ENCODE data around the gene GARRE1. TPM values are rescaled to one million over a fixed set of nuclear protein-coding genes. Genes with fewer than 3 reads are reported as not detected.

Gene GARRE1
- total and polyA plus RNA-seq, 2 of the 8 experiments (the other 6 are each of a cell fraction or from before 2014, with no cell fraction given), result 16.4 to 23.1 TPM

DNA sequence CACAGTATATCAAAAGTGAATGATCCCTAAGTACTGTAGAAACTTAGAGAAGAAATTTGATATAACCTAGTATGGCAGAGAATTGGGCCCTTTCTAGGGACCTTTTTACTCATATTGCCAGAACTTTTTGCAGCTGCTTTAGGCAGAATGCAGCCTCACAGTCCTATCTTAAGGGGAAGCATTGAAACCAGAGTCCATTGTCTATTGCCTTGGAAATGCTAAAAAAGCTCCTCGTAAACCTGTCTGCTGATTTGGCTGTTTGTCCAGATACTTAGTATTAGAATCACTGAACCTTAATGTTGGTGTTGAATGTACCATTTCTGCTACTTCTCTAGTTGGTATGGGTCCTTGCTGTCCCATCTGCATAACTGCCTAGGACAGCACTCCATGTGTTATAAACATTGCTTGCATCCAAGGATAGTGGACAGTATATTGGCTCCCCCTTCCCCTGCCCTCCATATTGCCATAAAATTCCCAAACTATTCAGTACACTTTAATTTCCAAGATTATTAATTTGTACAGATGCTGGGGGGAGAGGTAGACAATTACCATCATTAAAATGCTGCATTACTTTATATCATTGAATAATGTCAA lies 46.0 kb upstream of the GARRE1 start:
- H3K4me1 ChIP-seq (replicated peaks in 1 of 4; ENCODE audit: control insufficient read depth in 3 of 4, insufficient read depth in 4 of 4, low read length in 3 of 4), result no peaks in the 10 kb centered on the region
- no peak overlapping the region for H3K18ac ChIP-seq (ENCODE audit: extremely low read depth, low read length)
- no peak overlapping the region for H4K5ac ChIP-seq (ENCODE audit: insufficient read length, low read depth, low read length)
- 100% methylated on average over 1 of the region's 1 CpG; no CpG with 5 or more reads in 1 of the 2 experiments for WGBS, 2 experiments (ENCODE audit: extremely low coverage in 1 of 2, insufficient coverage in 1 of 2, insufficient read length in 1 of 2, insufficient replicate concordance in 2 of 2, low coverage in 1 of 2, low lambda C conversion rate in 2 of 2, missing lambda C conversion rate in 1 of 2)
- H2BK15ac ChIP-seq (ENCODE audit: low read length), result no peak overlapping the region
- DNase-seq (ENCODE audit: low read depth in 1 of 2, low spot score in 2 of 2) (no peak), FAIRE-seq (no peak)
- H2BK120ac ChIP-seq (replicated peaks; ENCODE audit: low read depth, low read length), result no peak overlapping the region
- no peaks in the 10 kb centered on the region for H3K79me2 ChIP-seq (ENCODE audit: control insufficient read depth in 1 of 2, insufficient read depth in 2 of 2, low read length in 2 of 2)
- H3K4me3 ChIP-seq (ENCODE audit: extremely low read depth in 1 of 4, insufficient read depth in 2 of 4, low read depth in 3 of 4, low read length in 4 of 4), result no peak overlapping the region
- H3K27me3 ChIP-seq (replicated peaks in 1 of 4; ENCODE audit: control insufficient read depth in 3 of 4, extremely low read depth in 1 of 4, insufficient read depth in 3 of 4, low read length in 3 of 4), result no peaks in the 10 kb centered on the region
- H3K27ac ChIP-seq (ENCODE audit: low read depth, low read length), result no peak overlapping the region
- no peak overlapping the region for H4K91ac ChIP-seq (replicated peaks; ENCODE audit: insufficient read length, low read length)
- no peaks in the 10 kb centered on the region for H3K9me3 ChIP-seq (ENCODE audit: insufficient read depth in 2 of 2, low read depth in 1 of 2, low read length in 1 of 2)
- no peak overlapping the region for H2AFZ ChIP-seq (ENCODE audit: low read length)
- peaks cover 3 to 52% (median 13%) of the 10 kb centered on the region in 4 experiments for H3K36me3 ChIP-seq (ENCODE audit: control insufficient read depth in 2 of 4, insufficient read depth in 4 of 4, low read length in 3 of 4)
- no peak overlapping the region for H3K14ac ChIP-seq (ENCODE audit: insufficient read length)
- TF ChIP-seq, protein P1, sequence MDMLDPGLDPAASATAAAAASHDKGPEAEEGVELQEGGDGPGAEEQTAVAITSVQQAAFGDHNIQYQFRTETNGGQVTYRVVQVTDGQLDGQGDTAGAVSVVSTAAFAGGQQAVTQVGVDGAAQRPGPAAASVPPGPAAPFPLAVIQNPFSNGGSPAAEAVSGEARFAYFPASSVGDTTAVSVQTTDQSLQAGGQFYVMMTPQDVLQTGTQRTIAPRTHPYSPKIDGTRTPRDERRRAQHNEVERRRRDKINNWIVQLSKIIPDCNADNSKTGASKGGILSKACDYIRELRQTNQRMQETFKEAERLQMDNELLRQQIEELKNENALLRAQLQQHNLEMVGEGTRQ (IDR thresholded peaks at IDR 0.05; ENCODE audit: low read length), result no peak
- TF ChIP-seq SIX5 (IDR thresholded peaks at IDR 0.05; ENCODE audit: low read depth, low read length), result no peak
- no peak for TF ChIP-seq POU5F1 (IDR thresholded peaks at IDR 0.05; ENCODE audit: low read depth, low read length)
- H4K20me1 ChIP-seq (replicated peaks in 1 of 2; ENCODE audit: control insufficient read depth in 1 of 2, insufficient read depth in 2 of 2, low read length in 2 of 2), result peaks cover 2% of the 10 kb centered on the region in 2 experiments
- ChIA-PET POLR2A (ENCODE audit: partially characterized antibody) (interaction anchor here (1.0 to 1.6 kb wide), 4 partner anchors 11 to 36 kb away, joined by 3 to 5 read pairs (median 4); partner anchors contain the start of gene LSM14A), CTCF (ENCODE audit: partially characterized antibody) (interaction anchor here (1.0 to 3.3 kb wide), 4 partner anchors 10 to 430 kb away, joined by 4 to 9 read pairs (median 8); no protein-coding TSS in a partner anchor)
- no peak overlapping the region for H2AK5ac ChIP-seq (ENCODE audit: low read depth, low read length)
- H3K23me2 ChIP-seq (ENCODE audit: low read depth, low read length), result no peaks in the 10 kb centered on the region
- H2BK12ac ChIP-seq (ENCODE audit: low read depth, low read length), result no peak overlapping the region
- H3K23ac ChIP-seq (ENCODE audit: insufficient read length), result no peak overlapping the region
- H4K8ac ChIP-seq (ENCODE audit: extremely low read depth, insufficient read depth, low read length), result no peak overlapping the region
- no peaks in the 10 kb centered on the region for H3K79me1 ChIP-seq (ENCODE audit: low read depth, low read length)
- no peak overlapping the region for H3K9ac ChIP-seq (replicated peaks in 1 of 4; ENCODE audit: extremely low read depth in 1 of 4, low read depth in 3 of 4, low read length in 3 of 4)
- no peak overlapping the region for H3K4me2 ChIP-seq (ENCODE audit: insufficient read depth in 1 of 2, low read depth in 2 of 2, low read length in 2 of 2)
- H2BK5ac ChIP-seq (ENCODE audit: low read depth, low read length), result no peak overlapping the region
- H2BK20ac ChIP-seq (ENCODE audit: low read length), result no peak overlapping the region
- H3K56ac ChIP-seq (replicated peaks; ENCODE audit: insufficient read length, low read depth, low read length), result no peak overlapping the region
- no peak overlapping the region for H3K4ac ChIP-seq (replicated peaks; ENCODE audit: insufficient read length, low read depth, low read length)

All from H1 (cell line).